CD4-positive, alpha-beta memory T cell (primary cell): ENCODE results near the gene ZNF236. TPM values are rescaled to one million over a fixed set of nuclear protein-coding genes. Genes with fewer than 3 reads are reported as not detected.
"Not testable (repeated sequence)": the region's sequence is repeated elsewhere in the genome, so short reads cannot be mapped to it uniquely, and the experiment has no call there.

Source experiments
- CTCF ChIA-PET: fragments of 350-600 bp; sonication (Branson Sonifier 250); formaldehyde crosslinking; loops from one replicate; lab custom pipeline; 2021; ENCODE audit warnings: inconsistent platforms; ENCODE audit not compliant: partially characterized antibody; lab: Charles Lee
- POLR2A ChIA-PET: fragments of 350-600 bp; sonication (Branson Sonifier 250); formaldehyde crosslinking; loops from one replicate; lab custom pipeline; 2021; ENCODE audit not compliant: partially characterized antibody; lab: Charles Lee
- DNase-seq, 5 donors: peaks; one replicate each; pipeline versions ENCODE4 v3.0.0 to v3.0.0-alpha.2; 2020 to 2022; ENCODE audit warnings: mixed read lengths in 1 of 5
- H3K27ac ChIP-seq: one replicate; pipeline ENCODE4 v1.7.0; 2013; ENCODE audit warnings: low read depth, low read length
- H3K27me3 ChIP-seq: 2 replicates; pipeline ENCODE4 v1.7.0; 2013; ENCODE audit warnings: mild to moderate bottlenecking, low read length, moderate library complexity; ENCODE audit not compliant: insufficient read depth
- H3K36me3 ChIP-seq: 2 replicates; pipeline ENCODE4 v1.7.0; 2013; ENCODE audit warnings: mild to moderate bottlenecking, low read length, moderate library complexity; ENCODE audit not compliant: insufficient read depth
- H3K4me1 ChIP-seq: 2 replicates; pipeline ENCODE4 v1.7.0; 2013; ENCODE audit warnings: mild to moderate bottlenecking, low read length, moderate library complexity; ENCODE audit not compliant: insufficient read depth
- H3K4me3 ChIP-seq, 2 donors: one replicate each; pipeline ENCODE4 v1.7.0; 2013; ENCODE audit warnings: low read length in 2 of 2, mild to moderate bottlenecking in 1 of 2
- H3K9me3 ChIP-seq, 2 donors: one replicate each; pipeline ENCODE4 v1.7.0; 2013; ENCODE audit warnings: low read length in 2 of 2, control low read depth in 1 of 2; ENCODE audit not compliant: control insufficient read depth in 1 of 2
- H3K27ac Mint-ChIP-seq, 7 donors: one replicate each; pipeline ENCODE4 v1.8.0; 2020 to 2021; ENCODE audit warnings: mixed read lengths in 7 of 7, mild to moderate bottlenecking in 6 of 7, inconsistent platforms in 3 of 7, moderate library complexity in 3 of 7
- H3K27me3 Mint-ChIP-seq, 2 donors: one replicate each; pipeline ENCODE4 v1.8.0; 2020 to 2021; ENCODE audit warnings: mixed read lengths in 2 of 2
- H3K36me3 Mint-ChIP-seq, 2 donors: one replicate each; pipeline ENCODE4 v1.8.0; 2020 to 2021; ENCODE audit warnings: mixed read lengths in 2 of 2, inconsistent platforms in 1 of 2, mild to moderate bottlenecking in 1 of 2
- H3K4me1 Mint-ChIP-seq, 4 donors: one replicate each; pipeline ENCODE4 v1.8.0; 2020 to 2021; ENCODE audit warnings: mixed read lengths in 4 of 4, mild to moderate bottlenecking in 1 of 4
- H3K4me3 Mint-ChIP-seq, 8 donors: one replicate each; pipeline ENCODE4 v1.8.0; 2020 to 2021; ENCODE audit warnings: mixed read lengths in 8 of 8, mild to moderate bottlenecking in 7 of 8, moderate library complexity in 6 of 8, inconsistent platforms in 3 of 8
- H3K9me3 Mint-ChIP-seq, 8 donors: one replicate each; pipeline ENCODE4 v1.8.0; 2020 to 2021; ENCODE audit warnings: mixed read lengths in 8 of 8, mild to moderate bottlenecking in 5 of 8, inconsistent platforms in 3 of 8, moderate library complexity in 1 of 8
- intact Hi-C: fragments of 100-400 bp; cut with micrococcal nuclease; formaldehyde crosslinking; loops from one replicate; pipeline ENCODE4 v1.15.1; 2023
- polyA plus RNA-seq, 2 donors: library from polyadenylated mRNA; unstranded; fragments of 300-500 nt; fragmentation: Illumina TruSeq; gene quantifications; one replicate each; pipeline ENCODE4 v1.2.3, GENCODE V29; 2021
- total RNA-seq, 2 experiments: library from RNA; stranded (reverse); gene quantifications; one replicate each; pipeline ENCODE4 v1.2.3, GENCODE V29; 2021

The ZNF236 gene
- total and polyA plus RNA-seq, 4 experiments from 2014 or later: 2.0 to 29.1 (median 18.8) TPM

- H3K4me1 Mint-ChIP-seq: no peaks in the 10 kb centered on the region
- H3K4me3 Mint-ChIP-seq: no peak overlapping the region
- Histone ChIP-seq H3K27ac (no peak overlapping the region), H3K4me1 (no peaks in the 10 kb centered on the region), H3K27me3 (no peaks in the 10 kb centered on the region), H3K4me3 (no peak overlapping the region), H3K36me3 (peaks cover 28% of the 10 kb centered on the region), H3K9me3 (no peaks in the 10 kb centered on the region)
- ChIA-PET POLR2A (no interaction called here), CTCF (no interaction called here)
- no peak for DNase-seq
- intact Hi-C loops: no loop called here
- no peaks in the 10 kb centered on the region for H3K27me3 Mint-ChIP-seq
- peaks cover 0 to 2% (median 0%) of the 10 kb centered on the region in 8 donors for H3K9me3 Mint-ChIP-seq
- H3K36me3 Mint-ChIP-seq: peaks cover 56 to 68% of the 10 kb centered on the region in 2 donors
- H3K27ac Mint-ChIP-seq: no peak overlapping the region
These were observed 114.5 kb downstream of the ZNF236 start for GRCh38 chr18:76936877-76937276.

- Mint-ChIP-seq H3K4me1 (peaks cover 0 to 1% (median 0%) of the 10 kb centered on the region in 4 donors), H3K36me3 (peaks cover 49 to 61% of the 10 kb centered on the region in 2 donors), H3K27ac (no peak overlapping the region), H3K27me3 (no peaks in the 10 kb centered on the region), H3K4me3 (no peak overlapping the region), H3K9me3 (peaks cover 0 to 2% (median 0%) of the 10 kb centered on the region in 8 donors)
- Histone ChIP-seq H3K9me3 (no peaks in the 10 kb centered on the region), H3K4me3 (no peak overlapping the region), H3K4me1 (no peaks in the 10 kb centered on the region), H3K36me3 (peaks cover 28% of the 10 kb centered on the region), H3K27ac (no peak overlapping the region), H3K27me3 (no peaks in the 10 kb centered on the region)
- POLR2A ChIA-PET: no interaction called here
- DNase-seq: no peak
- CTCF ChIA-PET: interaction anchor here (1.7 kb wide), 1 partner anchor 136 kb away, joined by 3 read pairs; no protein-coding TSS in a partner anchor
- intact Hi-C loops: no loop called here
These were observed 115.2 kb downstream of the ZNF236 start for GRCh38 chr18:76937597-76937996.

GRCh38 chr18:76938619-76939018 is 116.3 kb downstream of the ZNF236 start:
- no peaks in the 10 kb centered on the region for H3K4me1 ChIP-seq
- Mint-ChIP-seq H3K4me1 (peaks cover 0 to 1% (median 0%) of the 10 kb centered on the region in 4 donors), H3K27me3 (no peaks in the 10 kb centered on the region), H3K4me3 (peak overlapping the region in 1 of 8 donors; percentile 31), H3K9me3 (no peaks in the 10 kb centered on the region), H3K36me3 (peaks cover 45 to 55% of the 10 kb centered on the region in 2 donors), H3K27ac (no peak overlapping the region)
- no peaks in the 10 kb centered on the region for H3K9me3 ChIP-seq
- ChIA-PET CTCF (interaction anchor here (1.7 kb wide), 1 partner anchor 137 kb away, joined by 3 read pairs; no protein-coding TSS in a partner anchor), POLR2A (interaction anchor here (0.6 kb wide), 1 partner anchor 127 kb away, joined by 3 read pairs; no protein-coding TSS in a partner anchor)
- intact Hi-C loops: no loop called here
- no peaks in the 10 kb centered on the region for H3K27me3 ChIP-seq
- H3K27ac ChIP-seq: no peak overlapping the region
- no peak for DNase-seq
- H3K4me3 ChIP-seq: no peak overlapping the region
- peaks cover 28% of the 10 kb centered on the region for H3K36me3 ChIP-seq

DNA sequence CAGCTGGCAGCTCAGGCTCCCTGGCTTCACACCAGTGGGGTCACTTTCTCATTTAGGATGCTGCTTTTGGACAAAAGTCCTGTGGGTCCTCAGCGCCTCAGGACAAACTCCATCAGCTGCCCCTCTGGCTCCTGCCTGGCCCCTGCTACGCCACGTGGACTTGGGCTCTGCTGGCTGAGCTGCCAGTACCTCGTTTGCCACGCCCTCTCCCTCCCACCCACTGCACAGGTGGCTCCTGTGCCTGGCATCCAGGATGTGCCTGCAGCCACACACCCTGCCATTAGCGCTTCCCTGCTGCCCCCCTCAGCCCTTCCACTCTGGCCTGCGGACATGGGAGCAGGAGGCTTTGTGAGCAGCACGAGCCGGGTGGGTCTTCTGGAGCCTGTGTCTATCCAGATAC is 118.9 kb downstream of the ZNF236 start:
- no peak overlapping the region for H3K27ac Mint-ChIP-seq
- ChIA-PET POLR2A (no interaction called here), CTCF (no interaction called here)
- peaks cover 44 to 53% of the 10 kb centered on the region in 2 donors for H3K36me3 Mint-ChIP-seq
- no peak overlapping the region for H3K4me3 Mint-ChIP-seq
- no peak overlapping the region for H3K27ac ChIP-seq
- peaks cover 32% of the 10 kb centered on the region for H3K36me3 ChIP-seq
- H3K27me3 Mint-ChIP-seq: no peaks in the 10 kb centered on the region
- no peaks in the 10 kb centered on the region for H3K9me3 ChIP-seq
- peaks cover 0 to 6% (median 3%) of the 10 kb centered on the region in 8 donors for H3K9me3 Mint-ChIP-seq
- no peak overlapping the region for H3K4me3 ChIP-seq
- no peaks in the 10 kb centered on the region for H3K4me1 ChIP-seq
- intact Hi-C loops: no loop called here
- no peak for DNase-seq
- H3K4me1 Mint-ChIP-seq: peaks cover 4 to 7% (median 5%) of the 10 kb centered on the region in 4 donors
- no peaks in the 10 kb centered on the region for H3K27me3 ChIP-seq

DNA sequence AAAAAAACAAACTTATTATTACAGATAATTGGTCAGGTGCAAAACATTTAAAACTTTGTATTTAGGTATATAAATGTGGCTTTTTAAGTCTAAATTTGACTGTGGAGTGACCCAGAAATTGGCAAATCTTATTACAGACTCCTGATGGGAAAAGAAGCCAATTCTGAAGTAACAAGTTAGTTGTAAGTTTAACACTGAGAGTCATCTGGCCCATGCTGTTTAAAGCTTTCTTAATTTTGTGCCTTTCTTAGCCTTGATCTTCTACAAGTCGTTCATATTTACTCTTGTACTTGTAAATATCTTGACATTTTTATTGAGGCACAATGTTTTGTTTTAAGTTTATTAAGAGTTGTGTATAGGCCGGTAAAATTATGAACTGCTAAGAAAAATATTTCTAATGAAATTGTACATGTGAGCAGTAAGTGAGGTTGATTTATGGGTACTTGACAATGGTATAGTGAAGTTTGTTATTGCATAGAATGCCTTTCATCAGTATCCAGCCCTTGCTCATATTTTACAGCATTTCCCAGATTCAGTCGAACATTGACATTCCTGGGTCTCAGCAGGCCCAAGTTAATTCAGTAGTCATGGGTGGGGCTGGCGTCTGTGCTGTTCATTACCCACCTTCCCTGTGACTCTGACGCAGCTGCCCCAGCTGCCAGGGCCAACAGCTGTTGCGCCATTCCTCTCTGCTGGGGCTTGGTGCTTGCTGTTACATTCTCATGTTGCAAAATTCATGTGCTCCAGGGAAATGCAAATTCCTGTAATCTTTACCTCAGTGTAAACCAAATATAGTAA is 121.4 kb downstream of the ZNF236 start:
- H3K4me3 Mint-ChIP-seq: no peak overlapping the region
- DNase-seq: no peak
- CTCF ChIA-PET: interaction anchor here (1.2 to 1.3 kb wide), 2 partner anchors 19 to 56 kb away, joined by 3 to 4 read pairs; no protein-coding TSS in a partner anchor
- no peaks in the 10 kb centered on the region for H3K27me3 Mint-ChIP-seq
- peaks cover 22 to 28% (median 24%) of the 10 kb centered on the region in 4 donors for H3K4me1 Mint-ChIP-seq
- intact Hi-C loops: no loop called here
- no peak overlapping the region for H3K4me3 ChIP-seq
- H3K36me3 Mint-ChIP-seq: peaks cover 48 to 51% of the 10 kb centered on the region in 2 donors
- peaks cover 0 to 6% (median 3%) of the 10 kb centered on the region in 8 donors for H3K9me3 Mint-ChIP-seq
- no peak overlapping the region for H3K27ac Mint-ChIP-seq
- POLR2A ChIA-PET: no interaction called here
- no peaks in the 10 kb centered on the region for H3K27me3 ChIP-seq
- H3K9me3 ChIP-seq: no peaks in the 10 kb centered on the region
- no peak overlapping the region for H3K27ac ChIP-seq
- peaks cover 16% of the 10 kb centered on the region for H3K4me1 ChIP-seq
- peaks cover 8% of the 10 kb centered on the region for H3K36me3 ChIP-seq

GRCh38 chr18:76944346-76944745 is 122.0 kb downstream of the ZNF236 start:
- H3K27me3 Mint-ChIP-seq, H3K36me3 ChIP-seq, intact Hi-C loops, H3K27me3 ChIP-seq, H3K27ac Mint-ChIP-seq, DNase-seq, H3K27ac ChIP-seq, POLR2A ChIA-PET, H3K9me3 ChIP-seq, H3K4me3 ChIP-seq, H3K4me3 Mint-ChIP-seq, H3K9me3 Mint-ChIP-seq: not testable (repeated sequence)
- CTCF ChIA-PET: interaction anchor here (1.2 to 2.1 kb wide), 3 partner anchors 20 to 56 kb away, joined by 3 to 7 read pairs (median 4); no protein-coding TSS in a partner anchor
- peaks cover 18% of the 10 kb centered on the region for H3K4me1 ChIP-seq
- H3K36me3 Mint-ChIP-seq: peaks cover 46 to 50% of the 10 kb centered on the region in 2 donors
- peaks cover 22 to 34% (median 27%) of the 10 kb centered on the region in 4 donors for H3K4me1 Mint-ChIP-seq

GRCh38 chr18:76948345-76948744 is 126.0 kb downstream of the ZNF236 start:
- Mint-ChIP-seq H3K9me3 (peaks cover 0 to 6% (median 3%) of the 10 kb centered on the region in 8 donors), H3K36me3 (peaks cover 69 to 72% of the 10 kb centered on the region in 2 donors), H3K27ac (peak overlapping the region in 1 of 7 donors; percentile 48), H3K4me1 (peaks cover 31 to 54% (median 43%) of the 10 kb centered on the region in 4 donors), H3K4me3 (peak overlapping the region in 5 of 8 donors; percentile 18 to 52 (median 44)), H3K27me3 (no peaks in the 10 kb centered on the region)
- Histone ChIP-seq H3K4me1 (peaks cover 23% of the 10 kb centered on the region), H3K4me3 (no peak overlapping the region), H3K27me3 (no peaks in the 10 kb centered on the region), H3K36me3 (peaks cover 12% of the 10 kb centered on the region), H3K9me3 (no peaks in the 10 kb centered on the region), H3K27ac (no peak overlapping the region)
- POLR2A ChIA-PET: interaction anchor here (0.7 kb wide), 1 partner anchor 38 kb away, joined by 3 read pairs; no protein-coding TSS in a partner anchor
- intact Hi-C loops: no loop called here
- CTCF ChIA-PET: no interaction called here
- no peak for DNase-seq
